ENCODE results near the gene LRRD1.

DNA sequence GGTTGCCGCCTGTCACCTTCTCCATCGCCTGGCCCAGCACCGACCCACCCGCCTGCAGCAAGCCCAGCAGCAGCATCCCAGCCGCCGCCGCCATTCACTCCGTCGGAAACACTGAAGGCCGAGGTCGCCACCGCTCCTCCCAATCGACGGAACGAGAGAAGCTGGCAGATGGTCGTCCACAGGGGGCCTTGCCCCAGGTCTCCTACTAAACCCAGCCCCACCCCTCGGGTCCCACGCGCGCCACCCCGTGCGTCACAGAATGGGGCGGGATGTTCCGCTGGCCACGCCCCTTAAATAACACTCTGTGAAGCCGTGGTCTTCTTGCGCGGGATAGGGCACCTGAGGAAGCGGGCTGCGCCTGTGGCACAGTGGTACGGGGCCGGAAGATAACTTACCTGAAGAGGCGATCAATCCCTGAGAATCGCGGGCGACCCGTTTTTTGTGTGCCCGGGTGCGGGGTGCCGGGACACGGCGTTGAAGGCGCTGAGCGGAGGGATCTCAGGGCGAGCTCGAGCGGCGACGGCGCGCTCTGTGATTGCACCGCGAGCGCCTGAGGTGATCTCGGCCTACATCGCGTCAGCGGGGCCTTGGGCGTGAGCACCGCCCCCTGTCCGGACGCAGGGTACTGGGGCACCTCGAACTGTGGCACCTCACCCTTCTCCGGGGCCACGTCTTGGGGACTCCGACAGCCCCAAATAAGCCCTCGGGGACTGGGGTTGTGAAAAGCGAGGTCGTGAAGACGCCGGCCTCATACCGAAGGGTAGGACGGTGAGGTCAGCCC, 44.5 kb downstream of the LRRD1 start, which contains the start of gene CYP51A1:
- no peak for TF ChIP-seq GATA2 (IDR thresholded peaks at IDR 0.05; ENCODE audit: low read depth, low read length)
- no peak for TF ChIP-seq GATA3 (IDR thresholded peaks at IDR 0.05; ENCODE audit: low read depth, low read length)

Data from SH-SY5Y (cell line).